GM19468 (cell line): ENCODE results near the gene EHBP1L1.

Experiments
- ATAC-seq: cut with Tn5 transposase; IDR thresholded peaks from one replicate; pipeline ENCODE4 v1.9.1; 2021; ENCODE audit warnings: mild to moderate bottlenecking, moderate library complexity, moderate number of reproducible peaks; ENCODE audit not compliant: unreplicated experiment; ENCODE audit errors: extremely low read depth

EHBP1L1 gene

GRCh38 chr11:65545853-65546216, 30.0 kb upstream of the EHBP1L1 start:
- no peak for ATAC-seq

- ATAC-seq = peak; percentile 43
Observed at GRCh38 chr11:65546217-65546958, 29.5 kb upstream of the EHBP1L1 start.

- ATAC-seq = no peak
Observed at GRCh38 chr11:65547446-65548125, 28.3 kb upstream of the EHBP1L1 start.

- no peak for ATAC-seq
Observed at GRCh38 chr11:65548395-65548794, 27.5 kb upstream of the EHBP1L1 start.

- ATAC-seq = no peak
Observed at GRCh38 chr11:65549096-65549495, 26.8 kb upstream of the EHBP1L1 start.

- ATAC-seq = no peak
Observed at GRCh38 chr11:65551572-65552387, 24.1 kb upstream of the EHBP1L1 start.

GRCh38 chr11:65552388-65552951, 23.4 kb upstream of the EHBP1L1 start:
- ATAC-seq = no peak

- ATAC-seq = no peak
Observed at GRCh38 chr11:65553301-65554001, 22.4 kb upstream of the EHBP1L1 start.

GRCh38 chr11:65554057-65554818, 21.6 kb upstream of the EHBP1L1 start:
- no peak for ATAC-seq

- ATAC-seq = no peak
Observed at GRCh38 chr11:65554842-65555430, 20.9 kb upstream of the EHBP1L1 start.

- ATAC-seq = no peak
Observed at GRCh38 chr11:65555693-65556231, 20.1 kb upstream of the EHBP1L1 start.

GRCh38 chr11:65556470-65557279, 19.2 kb upstream of the EHBP1L1 start:
- ATAC-seq = no peak

- no peak for ATAC-seq
Observed at GRCh38 chr11:65557280-65558001, 18.4 kb upstream of the EHBP1L1 start.

GRCh38 chr11:65558002-65558929, 17.6 kb upstream of the EHBP1L1 start, which contains the start of gene LTBP3:
Gene LTBP3, minus strand, starts transcription at chr11:65558359. Its CDS starts 400 bp downstream, at chr11:65557959.
- ATAC-seq = no peak

- ATAC-seq = no peak
Observed at GRCh38 chr11:65558930-65559509, 16.8 kb upstream of the EHBP1L1 start.

GRCh38 chr11:65559535-65559934, 16.3 kb upstream of the EHBP1L1 start:
- no peak for ATAC-seq
